Neural progenitor cell (in vitro differentiated cells): ENCODE data around the gene KCTD18. TPM values are rescaled to one million over a fixed set of nuclear protein-coding genes. Genes with fewer than 3 reads are reported as not detected.

Source experiments
- DNase-seq: peaks from one replicate; pipeline ENCODE4 v3.0.0-alpha.2; 2016; ENCODE audit warnings: low spot score
- H2AFZ ChIP-seq: fragments of 200-600 bp; sonication (generic); replicated peaks from 2 replicates; pipeline ENCODE4 v1.6.1; 2016; ENCODE audit warnings: antibody characterized with exemption
- H3F3A ChIP-seq: fragments of 200-600 bp; sonication (generic); 2 replicates; pipeline ENCODE4 v1.6.1; 2016; ENCODE audit warnings: antibody characterized with exemption, low read depth
- H3K27ac ChIP-seq: fragments of 200-600 bp; sonication (generic); 2 replicates; pipeline ENCODE4 v1.5.1; 2016; ENCODE audit warnings: mild to moderate bottlenecking
- H3K27me3 ChIP-seq: fragments of 200-600 bp; sonication (generic); 2 replicates; pipeline ENCODE4 v1.6.1; 2016; ENCODE audit warnings: mild to moderate bottlenecking, moderate library complexity
- H3K36me3 ChIP-seq: fragments of 200-600 bp; sonication (generic); 2 replicates; pipeline ENCODE4 v1.5.1; 2016
- H3K4me1 ChIP-seq: fragments of 200-600 bp; sonication (generic); 2 replicates; pipeline ENCODE4 v1.6.1; 2016; ENCODE audit warnings: mixed run types
- H3K4me2 ChIP-seq: fragments of 200-600 bp; sonication (generic); 2 replicates; pipeline ENCODE4 v1.6.1; 2016
- H3K4me3 ChIP-seq: fragments of 200-600 bp; sonication (generic); 2 replicates; pipeline ENCODE4 v1.5.1; 2016
- H3K79me2 ChIP-seq: fragments of 200-600 bp; sonication (generic); 2 replicates; pipeline ENCODE4 v1.6.1; 2016; ENCODE audit warnings: low read depth
- H3K9ac ChIP-seq: fragments of 200-600 bp; sonication (generic); 2 replicates; pipeline ENCODE4 v1.6.1; 2016
- H3K9me3 ChIP-seq: fragments of 200-600 bp; sonication (generic); 2 replicates; pipeline ENCODE4 v1.5.1; 2016; ENCODE audit warnings: low read depth
- H4K20me1 ChIP-seq: fragments of 200-600 bp; sonication (generic); 2 replicates; pipeline ENCODE4 v1.6.1; 2016; ENCODE audit warnings: low read depth
- H3K27ac Mint-ChIP-seq: 3 replicates; pipeline ENCODE4 v1.8.0; 2021; ENCODE audit warnings: mixed read lengths
- H3K27me3 Mint-ChIP-seq: 2 replicates; pipeline ENCODE4 v1.8.0; 2022; ENCODE audit warnings: low read depth, mild to moderate bottlenecking, inconsistent platforms, moderate library complexity, mixed read lengths; ENCODE audit not compliant: insufficient read depth
- H3K36me3 Mint-ChIP-seq: 3 replicates; pipeline ENCODE4 v1.8.0; 2021; ENCODE audit warnings: mixed read lengths
- H3K4me1 Mint-ChIP-seq: 3 replicates; pipeline ENCODE4 v1.8.0; 2021; ENCODE audit warnings: mixed read lengths
- H3K4me3 Mint-ChIP-seq: 3 replicates; pipeline ENCODE4 v1.8.0; 2021; ENCODE audit warnings: mild to moderate bottlenecking, moderate library complexity, mixed read lengths
- H3K9me3 Mint-ChIP-seq: 3 replicates; pipeline ENCODE4 v1.8.0; 2020; ENCODE audit warnings: mixed read lengths
- CTCF ChIP-seq: fragments of 200-600 bp; sonication (generic); IDR thresholded peaks from 2 replicates; pipeline ENCODE4 v1.5.1; 2017; ENCODE audit warnings: antibody characterized with exemption, mild to moderate bottlenecking
- EZH2 ChIP-seq: fragments of 200-600 bp; sonication (generic); IDR thresholded peaks from 2 replicates; pipeline ENCODE4 v1.6.1; 2017; ENCODE audit warnings: antibody characterized with exemption, mild to moderate bottlenecking, moderate library complexity
- EZH2phosphoT487 ChIP-seq: fragments of 200-600 bp; sonication (generic); IDR thresholded peaks from 2 replicates; pipeline ENCODE4 v1.6.1; 2017; ENCODE audit warnings: antibody characterized with exemption
- total RNA-seq: library from RNA; depleted of rRNA; stranded (reverse); fragments of >200 nt; gene quantifications from 2 replicates; pipeline ENCODE4 v1.2.3, GENCODE V29; 2015; ENCODE audit warnings: low replicate concordance

KCTD18 gene
- total RNA-seq, 1 donor from 2014 or later: 15.0 TPM

DNA sequence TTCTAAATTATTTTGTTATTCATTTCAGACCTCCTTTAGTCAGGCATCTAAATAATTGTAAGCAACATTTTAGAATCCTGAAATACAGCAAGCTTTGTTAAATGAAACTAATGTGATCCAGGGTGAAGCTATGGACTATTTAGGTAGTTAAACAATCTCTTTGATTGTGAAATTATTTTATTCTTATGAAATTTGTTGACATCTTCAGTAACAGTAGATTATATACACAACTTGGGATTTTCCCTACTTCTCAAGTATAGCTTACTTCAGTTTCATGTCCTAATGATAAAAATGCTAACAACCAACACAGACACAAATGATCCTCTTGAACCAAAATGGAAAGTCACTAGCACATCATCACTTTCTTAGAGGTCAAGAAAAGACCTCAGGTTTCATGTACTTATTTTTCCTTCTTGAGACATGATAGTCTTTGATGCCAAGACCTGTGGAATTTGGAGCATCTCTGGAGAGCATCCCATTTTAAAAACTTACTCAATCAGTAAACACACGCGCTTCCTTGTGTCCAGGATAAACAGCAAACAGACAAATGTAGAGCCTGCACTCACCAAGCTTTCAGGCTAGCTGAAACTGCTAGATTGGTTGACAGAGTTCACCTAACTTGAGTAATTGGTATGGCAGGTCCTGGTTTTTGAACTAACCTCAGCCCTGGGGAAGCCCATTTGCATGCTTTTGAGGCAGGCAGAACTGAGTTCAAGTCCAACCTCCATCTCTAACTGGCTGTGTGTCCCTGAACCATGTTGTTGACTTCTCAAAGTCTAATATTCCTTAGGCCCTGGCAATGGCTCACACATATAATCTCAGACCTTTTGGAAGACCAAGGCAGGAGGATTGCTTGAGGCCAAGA, 47.8 kb downstream of the KCTD18 start:
- H3F3A ChIP-seq: no peaks in the 10 kb centered on the region

DNA sequence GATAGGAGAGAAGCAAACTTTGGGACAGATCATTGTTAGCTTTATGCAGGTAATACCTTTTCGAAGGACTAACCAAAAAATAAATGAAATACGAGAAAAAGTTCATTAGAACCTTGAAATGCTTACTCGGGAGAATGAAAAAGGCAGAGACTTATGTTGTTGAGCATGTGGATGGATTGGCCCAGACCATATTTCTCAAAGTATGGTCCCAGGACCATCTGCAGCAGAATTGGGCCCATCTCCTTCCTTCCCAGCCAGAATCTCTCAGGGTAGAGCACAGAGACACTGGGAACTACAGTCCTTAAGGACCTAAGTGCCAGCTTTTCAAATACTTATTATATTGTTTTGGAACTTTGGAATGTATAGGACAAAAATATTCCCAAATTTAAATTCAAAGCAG, 50.8 kb downstream of the KCTD18 start:
- H3K27me3 ChIP-seq: no peaks in the 10 kb centered on the region
- TF ChIP-seq CTCF: no peak
- no peaks in the 10 kb centered on the region for H3K36me3 ChIP-seq

More for the DNA sequence above, 47.8 kb downstream of the KCTD18 start:
- Histone ChIP-seq H3K4me1 (no peaks in the 10 kb centered on the region), H4K20me1 (no peaks in the 10 kb centered on the region), H3K4me3 (no peak overlapping the region), H2AFZ (no peak overlapping the region), H3K9ac (no peak overlapping the region), H3K36me3 (no peaks in the 10 kb centered on the region), H3K27me3 (no peaks in the 10 kb centered on the region), H3K9me3 (no peaks in the 10 kb centered on the region), H3K4me2 (no peak overlapping the region), H3K27ac (no peak overlapping the region), H3K79me2 (no peaks in the 10 kb centered on the region)
- TF ChIP-seq EZH2 (no peak), EZH2phosphoT487 (no peak), CTCF (no peak)
- H3K27me3 Mint-ChIP-seq: no peaks in the 10 kb centered on the region
- H3K36me3 Mint-ChIP-seq: peaks cover 18% of the 10 kb centered on the region
- H3K4me3 Mint-ChIP-seq: no peak overlapping the region
- H3K27ac Mint-ChIP-seq: no peak overlapping the region
- no peaks in the 10 kb centered on the region for H3K9me3 Mint-ChIP-seq
- H3K4me1 Mint-ChIP-seq: peaks cover 11% of the 10 kb centered on the region
- DNase-seq: no peak

DNA sequence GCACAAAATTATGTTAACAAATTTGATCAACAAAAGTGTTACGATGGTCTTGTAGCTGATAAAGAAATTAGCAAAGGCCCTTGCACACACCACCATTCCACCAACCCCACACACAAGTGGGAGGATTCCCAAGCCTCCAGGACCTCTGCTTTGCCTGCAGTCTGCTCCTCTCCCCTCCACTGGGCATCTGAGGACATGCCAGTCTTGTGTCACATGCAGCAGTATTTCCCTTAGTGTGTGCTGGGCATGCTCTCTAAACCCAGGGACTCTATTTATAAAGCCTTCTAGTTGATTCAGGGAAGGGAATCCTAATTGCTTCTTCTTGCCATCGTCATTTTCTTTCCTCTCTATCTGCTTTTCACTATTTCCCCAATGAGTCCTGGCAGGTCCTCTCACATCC, 53.3 kb downstream of the KCTD18 start:
- Histone ChIP-seq H3K4me1 (peaks cover 8% of the 10 kb centered on the region), H3K4me2 (no peak overlapping the region), H3K36me3 (no peaks in the 10 kb centered on the region), H3K27me3 (no peaks in the 10 kb centered on the region), H3K9me3 (no peaks in the 10 kb centered on the region), H3K9ac (no peak overlapping the region), H2AFZ (no peak overlapping the region), H3F3A (no peaks in the 10 kb centered on the region), H3K27ac (no peak overlapping the region), H3K79me2 (no peaks in the 10 kb centered on the region), H4K20me1 (no peaks in the 10 kb centered on the region), H3K4me3 (no peak overlapping the region)
- no peak overlapping the region for H3K27ac Mint-ChIP-seq
- DNase-seq: no peak
- H3K27me3 Mint-ChIP-seq: no peaks in the 10 kb centered on the region
- H3K36me3 Mint-ChIP-seq: peaks cover 14% of the 10 kb centered on the region
- H3K9me3 Mint-ChIP-seq: no peaks in the 10 kb centered on the region
- H3K4me3 Mint-ChIP-seq: no peak overlapping the region
- no peak for TF ChIP-seq CTCF
- no peak for TF ChIP-seq EZH2phosphoT487
- no peak for TF ChIP-seq EZH2
- H3K4me1 Mint-ChIP-seq: peaks cover 13% of the 10 kb centered on the region

More for the DNA sequence above, 50.8 kb downstream of the KCTD18 start:
- no peaks in the 10 kb centered on the region for H4K20me1 ChIP-seq
- Mint-ChIP-seq H3K27me3 (no peaks in the 10 kb centered on the region), H3K27ac (no peak overlapping the region), H3K4me3 (no peak overlapping the region), H3K9me3 (no peaks in the 10 kb centered on the region), H3K36me3 (peaks cover 15% of the 10 kb centered on the region), H3K4me1 (peaks cover 10% of the 10 kb centered on the region)
- no peak for DNase-seq
- no peaks in the 10 kb centered on the region for H3K79me2 ChIP-seq
- H3K27ac ChIP-seq: no peak overlapping the region
- H2AFZ ChIP-seq: no peak overlapping the region
- no peak overlapping the region for H3K9ac ChIP-seq
- no peaks in the 10 kb centered on the region for H3K4me1 ChIP-seq
- H3K4me3 ChIP-seq: no peak overlapping the region
- no peak overlapping the region for H3K4me2 ChIP-seq
- no peaks in the 10 kb centered on the region for H3F3A ChIP-seq
- no peaks in the 10 kb centered on the region for H3K9me3 ChIP-seq
